BE2C (cell line): ENCODE data around the gene C3orf20.

ENCODE experiments used
- DNase-seq: peaks from one replicate; pipeline ENCODE4 v3.0.0-alpha.2; 2020
- H3K27me3 ChIP-seq: fragments of 250-450 bp; sonication (Bioruptor Pico); 2 replicates; pipeline ENCODE4 v1.5.1; 2020; ENCODE audit warnings: mild to moderate bottlenecking
- H3K36me3 ChIP-seq: fragments of 250-450 bp; sonication (Bioruptor Pico); 2 replicates; pipeline ENCODE4 v1.5.1; 2020; ENCODE audit warnings: mild to moderate bottlenecking
- H3K4me1 ChIP-seq: fragments of 250-450 bp; sonication (Bioruptor Pico); 2 replicates; pipeline ENCODE4 v1.5.1; 2020
- H3K4me3 ChIP-seq: 2 replicates; pipeline ENCODE4 v1.5.1; 2011; ENCODE audit warnings: low read depth, low read length
- H3K9me3 ChIP-seq: fragments of 250-450 bp; sonication (Bioruptor Pico); 2 replicates; pipeline ENCODE4 v1.5.1; 2020
- CTCF ChIP-seq: IDR thresholded peaks from 2 replicates; pipeline ENCODE4 v1.5.1; 2012; ENCODE audit warnings: mild to moderate bottlenecking, low read depth, low read length

The C3orf20 gene

GRCh38 chr3:14789221-14789620, 114.3 kb downstream of the C3orf20 start:
- H3K9me3 ChIP-seq, result no peaks in the 10 kb centered on the region

GRCh38 chr3:14789640-14790285, 114.8 kb downstream of the C3orf20 start:
- Histone ChIP-seq H3K4me3 (no peak overlapping the region), H3K27me3 (no peaks in the 10 kb centered on the region), H3K9me3 (no peaks in the 10 kb centered on the region), H3K36me3 (no peaks in the 10 kb centered on the region), H3K4me1 (no peaks in the 10 kb centered on the region)
- no peak for TF ChIP-seq CTCF
- DNase-seq, result no peak

More at GRCh38 chr3:14789221-14789620, 114.3 kb downstream of the C3orf20 start:
- H3K27me3 ChIP-seq, result no peaks in the 10 kb centered on the region
- no peaks in the 10 kb centered on the region; the same call in 1 of the 2 replicates for H3K4me1 ChIP-seq
- H3K4me3 ChIP-seq, result no peak overlapping the region
- no peak for DNase-seq
- H3K36me3 ChIP-seq, result no peaks in the 10 kb centered on the region
- TF ChIP-seq CTCF, result no peak

- H3K36me3 ChIP-seq, result no peaks in the 10 kb centered on the region
- H3K4me1 ChIP-seq, result no peaks in the 10 kb centered on the region
- no peaks in the 10 kb centered on the region for H3K9me3 ChIP-seq
- DNase-seq, result peak; percentile 70
- no peaks in the 10 kb centered on the region for H3K27me3 ChIP-seq
- no peak overlapping the region for H3K4me3 ChIP-seq
- TF ChIP-seq CTCF, result peak; percentile 80
These were observed 116.5 kb downstream of the C3orf20 start for GRCh38 chr3:14791343-14791945.

GRCh38 chr3:14792691-14793121, 117.8 kb downstream of the C3orf20 start:
- Histone ChIP-seq H3K9me3 (no peaks in the 10 kb centered on the region), H3K4me3 (no peak overlapping the region), H3K36me3 (no peaks in the 10 kb centered on the region), H3K27me3 (no peaks in the 10 kb centered on the region), H3K4me1 (no peaks in the 10 kb centered on the region)
- no peak for TF ChIP-seq CTCF
- no peak for DNase-seq

- Histone ChIP-seq H3K4me1 (no peaks in the 10 kb centered on the region), H3K27me3 (no peaks in the 10 kb centered on the region), H3K4me3 (no peak overlapping the region), H3K36me3 (no peaks in the 10 kb centered on the region), H3K9me3 (no peaks in the 10 kb centered on the region)
- TF ChIP-seq CTCF, result no peak
- no peak for DNase-seq
These were observed 118.4 kb downstream of the C3orf20 start for GRCh38 chr3:14793126-14793857.

GRCh38 chr3:14793858-14794234, 118.9 kb downstream of the C3orf20 start:
- TF ChIP-seq CTCF, result no peak
- H3K4me1 ChIP-seq, result no peaks in the 10 kb centered on the region
- H3K27me3 ChIP-seq, result no peaks in the 10 kb centered on the region
- no peaks in the 10 kb centered on the region for H3K9me3 ChIP-seq
- DNase-seq, result no peak
- H3K36me3 ChIP-seq, result no peaks in the 10 kb centered on the region
- no peak overlapping the region for H3K4me3 ChIP-seq
